WTC11 (cell line): ENCODE data around the gene FCN1.

ENCODE experiments used
- TF ChIP-seq, protein P1 (sequence below): fragments of 200-600 bp; IDR thresholded peaks from 2 replicates; pipeline ENCODE4 v1.8.0; 2022; ENCODE audit warnings: antibody characterized with exemption
- TF ChIP-seq, protein P2 (sequence below): sonication (generic); formaldehyde crosslinking; IDR thresholded peaks from 2 replicates; pipeline ENCODE4 v1.8.1; 2022; ENCODE audit warnings: mild to moderate bottlenecking, missing genetic modification reagents, moderate library complexity, borderline replicate concordance

DNA sequence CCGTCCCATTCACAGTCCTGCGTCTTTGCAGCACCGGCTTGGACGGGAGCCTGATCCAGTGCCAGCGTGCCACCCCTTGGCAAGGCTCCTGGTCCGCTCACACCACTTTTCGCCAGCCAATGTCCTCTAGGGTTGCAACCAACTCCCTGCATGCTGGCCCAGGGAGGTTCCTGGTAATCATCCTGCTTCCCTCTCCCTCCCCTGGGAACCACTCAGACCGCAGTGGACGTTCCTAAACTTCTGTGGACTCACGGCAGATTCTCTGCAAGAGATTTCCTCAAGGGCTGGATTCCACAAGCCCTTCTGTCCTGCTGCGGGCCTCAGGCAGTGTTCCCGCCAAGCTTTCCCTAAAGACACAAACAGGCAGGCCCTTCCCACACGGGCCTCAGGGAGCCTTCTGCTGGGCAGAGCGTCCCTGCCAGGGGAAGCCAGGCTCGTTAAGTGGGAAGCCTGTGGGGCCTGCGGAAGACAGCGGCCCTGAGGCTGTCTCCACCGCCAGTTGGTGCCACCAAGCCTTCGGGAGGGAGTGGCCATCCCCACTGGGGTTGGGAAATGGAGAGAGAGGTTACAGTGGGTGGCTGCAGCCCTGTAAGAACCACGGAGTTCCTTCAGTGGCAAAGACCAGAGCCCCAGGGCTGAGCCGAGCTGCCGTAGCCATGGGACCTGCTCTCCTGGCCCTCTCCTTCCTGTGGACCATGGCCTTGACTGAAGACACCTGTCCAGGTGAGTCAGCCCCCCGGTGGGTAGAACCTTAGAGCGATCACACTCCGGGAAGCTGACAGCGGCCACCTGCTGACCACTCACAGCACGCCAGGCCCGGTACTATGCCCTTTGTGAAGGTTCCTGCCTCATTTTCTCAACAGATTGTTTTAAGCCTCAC lies 53.5 kb downstream of the FCN1 start:
- TF ChIP-seq, protein P1, sequence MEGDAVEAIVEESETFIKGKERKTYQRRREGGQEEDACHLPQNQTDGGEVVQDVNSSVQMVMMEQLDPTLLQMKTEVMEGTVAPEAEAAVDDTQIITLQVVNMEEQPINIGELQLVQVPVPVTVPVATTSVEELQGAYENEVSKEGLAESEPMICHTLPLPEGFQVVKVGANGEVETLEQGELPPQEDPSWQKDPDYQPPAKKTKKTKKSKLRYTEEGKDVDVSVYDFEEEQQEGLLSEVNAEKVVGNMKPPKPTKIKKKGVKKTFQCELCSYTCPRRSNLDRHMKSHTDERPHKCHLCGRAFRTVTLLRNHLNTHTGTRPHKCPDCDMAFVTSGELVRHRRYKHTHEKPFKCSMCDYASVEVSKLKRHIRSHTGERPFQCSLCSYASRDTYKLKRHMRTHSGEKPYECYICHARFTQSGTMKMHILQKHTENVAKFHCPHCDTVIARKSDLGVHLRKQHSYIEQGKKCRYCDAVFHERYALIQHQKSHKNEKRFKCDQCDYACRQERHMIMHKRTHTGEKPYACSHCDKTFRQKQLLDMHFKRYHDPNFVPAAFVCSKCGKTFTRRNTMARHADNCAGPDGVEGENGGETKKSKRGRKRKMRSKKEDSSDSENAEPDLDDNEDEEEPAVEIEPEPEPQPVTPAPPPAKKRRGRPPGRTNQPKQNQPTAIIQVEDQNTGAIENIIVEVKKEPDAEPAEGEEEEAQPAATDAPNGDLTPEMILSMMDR: no peak
- TF ChIP-seq, protein P2, sequence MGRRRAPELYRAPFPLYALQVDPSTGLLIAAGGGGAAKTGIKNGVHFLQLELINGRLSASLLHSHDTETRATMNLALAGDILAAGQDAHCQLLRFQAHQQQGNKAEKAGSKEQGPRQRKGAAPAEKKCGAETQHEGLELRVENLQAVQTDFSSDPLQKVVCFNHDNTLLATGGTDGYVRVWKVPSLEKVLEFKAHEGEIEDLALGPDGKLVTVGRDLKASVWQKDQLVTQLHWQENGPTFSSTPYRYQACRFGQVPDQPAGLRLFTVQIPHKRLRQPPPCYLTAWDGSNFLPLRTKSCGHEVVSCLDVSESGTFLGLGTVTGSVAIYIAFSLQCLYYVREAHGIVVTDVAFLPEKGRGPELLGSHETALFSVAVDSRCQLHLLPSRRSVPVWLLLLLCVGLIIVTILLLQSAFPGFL: no peak
